Lung (tissue), 12 donors: ENCODE measurements around the gene ASPDH. TPM values are rescaled to one million over a fixed set of nuclear protein-coding genes. Genes with fewer than 3 reads are reported as not detected.

ENCODE experiments used
- ATAC-seq: fragments of 200-7000 bp; cut with Tn5 transposase; one replicate; pipeline ENCODE4 v1.9.1; 2020; ENCODE audit warnings: moderate number of reproducible peaks; ENCODE audit not compliant: insufficient read depth, low FRiP score
- DNase-seq, 3 donors: peaks; one replicate each; pipeline ENCODE4 v3.0.0-alpha.2; 2013 to 2017
- H3K27ac ChIP-seq, 2 donors: one replicate each; pipeline ENCODE4 v1.5.1; 2013; ENCODE audit warnings: mild to moderate bottlenecking in 2 of 2, moderate library complexity in 2 of 2, control low read depth in 1 of 2, inconsistent platforms in 1 of 2, low read depth in 1 of 2, low read length in 1 of 2
- H3K27me3 ChIP-seq, 3 donors: one replicate each; pipeline ENCODE4 v1.5.1; 2013; ENCODE audit warnings: low read length in 2 of 3; ENCODE audit not compliant: control insufficient read depth in 3 of 3, insufficient read depth in 3 of 3
- H3K36me3 ChIP-seq, 4 donors: one replicate each; pipeline ENCODE4 v1.5.1; 2013; ENCODE audit warnings: low read length in 4 of 4, mild to moderate bottlenecking in 1 of 4, moderate library complexity in 1 of 4; ENCODE audit not compliant: control insufficient read depth in 4 of 4, insufficient read depth in 4 of 4
- H3K4me1 ChIP-seq, 5 donors: one replicate each; pipeline ENCODE4 v1.5.1; 2013; ENCODE audit warnings: low read length in 5 of 5, mild to moderate bottlenecking in 2 of 5, moderate library complexity in 1 of 5; ENCODE audit not compliant: control insufficient read depth in 5 of 5, insufficient read depth in 5 of 5
- H3K4me3 ChIP-seq: one replicate; pipeline ENCODE4 v1.5.1; 2013; ENCODE audit warnings: mild to moderate bottlenecking, control low read depth, moderate library complexity
- H3K9ac ChIP-seq, 2 donors: one replicate each; pipeline ENCODE4 v1.5.1; 2013; ENCODE audit warnings: low read length in 2 of 2, control low read depth in 1 of 2; ENCODE audit not compliant: insufficient read depth in 1 of 2
- H3K9me3 ChIP-seq, 4 donors: one replicate each; pipeline ENCODE4 v1.5.1; 2013; ENCODE audit warnings: low read length in 3 of 4, mild to moderate bottlenecking in 1 of 4, moderate library complexity in 1 of 4; ENCODE audit not compliant: control insufficient read depth in 4 of 4, insufficient read depth in 3 of 4
- CTCF ChIP-seq: IDR thresholded peaks from 2 replicates; pipeline ENCODE4 v1.5.1; 2012; ENCODE audit warnings: mild to moderate bottlenecking; ENCODE audit errors: control extremely low read depth, extremely low read depth
- WGBS, 2 donors: extraction: QIAGEN DNeasy Blood & Tissue Kit; methylation state at CpG; one replicate each; pipeline ENCODE4 v1.1.7; 2013; 5-methylcytosine and 5-hydroxymethylcytosine counted together
- polyA plus RNA-seq, 2 donors: library from polyadenylated mRNA; stranded (reverse); fragments of 200-250 nt; gene quantifications; one replicate each; pipeline ENCODE4 v1.2.1, GENCODE V29; 2013
- total RNA-seq, 2 donors: library from RNA; depleted of rRNA in 1 of 2; stranded (reverse); fragments of >200 nt in 1 of 2; gene quantifications; one replicate each; pipeline ENCODE4 v1.2.1, GENCODE V29; 2014 to 2021
- donor health status: control.
- donor health status: control.
- donor health status: Bipolar disorder and iron deficiency.
- donor health status: healthy.
- donor health status: DM: yes; HTN: yes; CAD: no.

The ASPDH gene
- total and polyA plus RNA-seq, 4 donors = not detected

- DNase-seq = no peak
- no peak for TF ChIP-seq CTCF
- 8 to 9% methylated on average over 10 of the region's 10 CpGs for WGBS, 2 donors
- peaks cover 0 to 10% (median 0%) of the 10 kb centered on the region in 5 donors for H3K4me1 ChIP-seq
- ATAC-seq = no peak
- H3K27me3 ChIP-seq = no peaks in the 10 kb centered on the region
- H3K4me3 ChIP-seq = peak overlapping the region; percentile 71
- H3K9me3 ChIP-seq = peaks cover 0 to 2% (median 0%) of the 10 kb centered on the region in 4 donors
- peak overlapping the region; percentile 75 to 85 for H3K9ac ChIP-seq
- H3K27ac ChIP-seq = peak overlapping the region; percentile 66 to 71
- peaks cover 0 to 8% (median 0%) of the 10 kb centered on the region in 4 donors for H3K36me3 ChIP-seq
These were observed 3.0 kb downstream of the ASPDH start for GRCh38 chr19:50510700-50511068.

GRCh38 chr19:50510121-50510670 lies 3.5 kb downstream of the ASPDH start:
- peak overlapping the region; percentile 75 to 85 for H3K9ac ChIP-seq
- H3K27me3 ChIP-seq = no peaks in the 10 kb centered on the region
- no peak for TF ChIP-seq CTCF
- H3K4me3 ChIP-seq = peak overlapping the region; percentile 71
- peaks cover 0 to 8% (median 0%) of the 10 kb centered on the region in 4 donors for H3K36me3 ChIP-seq
- WGBS, 2 donors = 55 to 77% methylated on average over 26 of the region's 26 CpGs
- peaks cover 0 to 2% (median 0%) of the 10 kb centered on the region in 4 donors for H3K9me3 ChIP-seq
- ATAC-seq = no peak
- DNase-seq = peak in 2 of 3 donors; percentile 30 to 51
- peaks cover 0 to 10% (median 0%) of the 10 kb centered on the region in 5 donors for H3K4me1 ChIP-seq
- peak overlapping the region in 1 of 2 donors; percentile 71 for H3K27ac ChIP-seq

GRCh38 chr19:50509366-50509765 lies 4.3 kb downstream of the ASPDH start:
- ATAC-seq (no peak), DNase-seq (no peak)
- WGBS, 2 donors = 83 to 92% methylated on average over 11 of the region's 11 CpGs
- Histone ChIP-seq H3K4me3 (no peak overlapping the region), H3K9me3 (peaks cover 0 to 1% (median 0%) of the 10 kb centered on the region in 4 donors), H3K9ac (no peak overlapping the region), H3K27ac (no peak overlapping the region), H3K4me1 (peaks cover 0 to 10% (median 0%) of the 10 kb centered on the region in 5 donors), H3K36me3 (peaks cover 0 to 8% (median 0%) of the 10 kb centered on the region in 4 donors), H3K27me3 (no peaks in the 10 kb centered on the region)
- TF ChIP-seq CTCF = no peak

- Histone ChIP-seq H3K4me1 (peaks cover 0 to 10% (median 0%) of the 10 kb centered on the region in 5 donors), H3K9me3 (no peaks in the 10 kb centered on the region), H3K27me3 (no peaks in the 10 kb centered on the region), H3K4me3 (no peak overlapping the region), H3K9ac (no peak overlapping the region), H3K27ac (no peak overlapping the region), H3K36me3 (peaks cover 0 to 8% (median 0%) of the 10 kb centered on the region in 4 donors)
- WGBS, 2 donors = 88 to 94% methylated on average over 3 of the region's 3 CpGs
- ATAC-seq (no peak), DNase-seq (no peak)
- TF ChIP-seq CTCF = no peak
These were observed 4.9 kb downstream of the ASPDH start for GRCh38 chr19:50508843-50509190.
